Epithelial cell of esophagus (primary cell): ENCODE measurements around the gene POLR2F.
"Not testable (repeated sequence)": the region's sequence is repeated elsewhere in the genome, so short reads cannot be mapped to it uniquely, and the experiment has no call there.

Source experiments
- DNase-seq: peaks from one replicate; pipeline ENCODE4 v3.0.0; 2010; ENCODE audit warnings: low read depth
- H3K4me3 ChIP-seq: 2 replicates; pipeline ENCODE4 v1.5.1; 2011; ENCODE audit warnings: mild to moderate bottlenecking, low read length, control low read depth
- CTCF ChIP-seq: IDR thresholded peaks from 2 replicates; pipeline ENCODE4 v1.5.1; 2011; ENCODE audit warnings: low read depth, mild to moderate bottlenecking, low read length, control low read depth, inconsistent platforms; ENCODE audit not compliant: insufficient read depth; ENCODE audit errors: missing control alignments

POLR2F gene

GRCh38 chr22:37953062-37953436, 450 bp upstream of the POLR2F start:
- peak; percentile 50 for DNase-seq
- TF ChIP-seq CTCF, result no peak
- peak overlapping the region; percentile 98 for H3K4me3 ChIP-seq

DNA sequence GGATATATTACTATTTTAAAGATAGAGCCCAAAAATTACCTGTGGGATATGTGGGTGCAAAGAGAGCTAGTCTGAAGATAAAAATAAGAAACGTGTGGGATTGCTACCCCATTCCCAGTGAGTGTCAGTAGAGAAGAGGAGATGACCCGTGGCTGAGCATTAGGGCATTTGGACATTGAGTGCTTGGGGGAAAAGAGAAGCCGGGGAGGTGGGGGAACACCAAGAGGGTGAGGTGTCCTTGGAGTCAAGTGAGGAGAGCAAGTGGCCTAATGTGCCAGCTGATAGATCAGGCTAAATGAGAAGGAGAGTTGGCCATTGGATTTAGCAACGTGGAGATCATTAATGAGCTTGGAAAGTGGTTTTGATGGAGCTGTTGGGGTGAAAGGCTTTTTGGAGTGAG, 1.2 kb downstream of the POLR2F start:
- no peak for DNase-seq
- no peak for TF ChIP-seq CTCF
- H3K4me3 ChIP-seq, result peak overlapping the region; percentile 98

GRCh38 chr22:37955825-37956397, 2.4 kb downstream of the POLR2F start:
- DNase-seq, H3K4me3 ChIP-seq: not testable (repeated sequence)

DNA sequence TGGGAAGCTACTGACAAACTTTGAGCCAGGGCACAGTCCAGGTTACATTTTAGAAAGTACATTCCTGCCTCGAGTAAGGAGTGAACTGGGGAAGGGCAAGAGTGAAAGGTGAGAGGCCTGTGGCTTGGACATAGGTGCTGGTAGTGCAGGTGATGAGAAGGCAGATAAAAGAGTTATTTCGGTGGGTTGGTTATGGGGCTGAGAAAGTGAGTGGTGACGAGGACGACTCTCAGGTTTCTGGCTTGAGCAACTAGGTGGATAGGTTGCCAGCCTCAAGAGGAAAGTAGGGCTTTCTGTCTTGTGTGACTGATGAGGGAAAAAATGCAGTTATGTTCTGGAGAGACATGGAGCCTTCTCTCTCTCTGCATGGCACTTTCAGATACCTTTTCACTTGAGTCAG, 3.7 kb downstream of the POLR2F start:
- H3K4me3 ChIP-seq, result no peak overlapping the region
- no peak for TF ChIP-seq CTCF
- no peak for DNase-seq

DNA sequence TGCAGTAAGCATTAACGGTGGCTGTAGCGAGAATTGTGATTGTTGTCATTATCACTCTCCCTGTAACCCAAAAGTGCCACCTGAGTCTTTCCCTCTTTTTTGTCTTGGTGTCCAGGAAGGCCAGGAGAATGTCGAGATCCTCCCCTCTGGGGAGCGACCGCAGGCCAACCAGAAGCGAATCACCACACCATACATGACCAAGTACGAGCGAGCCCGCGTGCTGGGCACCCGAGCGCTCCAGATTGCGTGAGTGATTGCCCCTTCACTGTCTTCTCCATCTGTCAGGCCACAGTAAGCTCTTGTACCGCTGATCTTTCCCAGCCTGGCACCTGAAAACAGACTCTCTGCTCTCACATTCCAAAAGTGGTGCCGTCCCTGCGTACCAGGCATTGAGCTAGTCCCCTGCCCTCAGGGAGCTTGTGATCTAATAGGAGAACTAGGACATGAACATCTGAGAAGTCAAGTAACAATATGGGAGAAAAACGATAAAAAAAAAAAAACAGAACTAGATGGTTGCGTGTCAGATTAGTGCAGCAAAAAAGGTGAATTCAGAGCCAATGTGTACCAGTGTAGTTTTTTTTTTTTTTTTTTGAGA, 5.8 kb downstream of the POLR2F start:
- no peak for TF ChIP-seq CTCF
- no peak overlapping the region for H3K4me3 ChIP-seq
- DNase-seq, result no peak

GRCh38 chr22:37961062-37961461, 7.6 kb downstream of the POLR2F start:
- H3K4me3 ChIP-seq, result no peak overlapping the region
- no peak for TF ChIP-seq CTCF
- no peak for DNase-seq

DNA sequence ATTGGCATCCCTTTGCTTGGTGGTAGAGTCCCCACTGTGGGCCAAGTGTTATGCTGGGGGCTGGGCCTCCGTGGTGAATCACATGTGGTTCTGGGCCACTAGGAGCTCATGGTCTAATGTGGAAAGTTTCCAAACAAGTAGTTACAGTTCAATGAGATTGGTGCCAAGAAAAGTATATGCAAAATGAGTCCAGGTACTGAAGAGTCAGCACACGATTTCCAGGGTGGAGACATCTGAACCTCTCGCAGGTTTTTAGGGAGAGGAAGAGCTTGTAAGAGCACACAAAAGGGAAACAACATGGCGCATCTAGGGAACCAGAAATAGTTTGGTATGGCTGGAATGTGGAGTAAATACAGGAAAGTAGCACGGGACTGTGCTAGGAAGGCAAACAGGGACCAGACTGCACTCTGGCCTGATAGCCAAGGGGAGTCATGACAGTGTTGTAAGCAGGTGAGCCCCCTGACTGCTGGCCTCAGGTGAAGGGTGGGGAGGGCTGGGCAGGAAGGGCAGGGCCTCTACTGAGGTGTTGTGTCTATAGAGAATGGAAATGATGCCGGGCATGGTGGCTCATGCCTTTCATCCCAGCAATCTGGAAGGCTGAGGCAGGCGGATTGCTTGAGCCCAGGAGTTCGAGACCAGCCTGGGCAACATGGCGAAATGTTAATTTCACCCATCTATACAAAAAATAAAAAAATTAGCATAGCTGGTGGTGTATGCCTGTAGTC, 12.6 kb downstream of the POLR2F start:
- TF ChIP-seq CTCF, result no peak
- no peak overlapping the region for H3K4me3 ChIP-seq
- DNase-seq, result no peak
